MV-4-11 (cell line): ENCODE data around the gene FLNB.
"Not testable (repeated sequence)": the region's sequence is repeated elsewhere in the genome, so short reads cannot be mapped to it uniquely, and the experiment has no call there.

ENCODE experiments used
- DNase-seq: peaks from one replicate; lab custom pipeline; 2025; lab: John Stamatoyannopoulos, UW

The FLNB gene

GRCh38 chr3:58052373-58053273 is 44.4 kb downstream of the FLNB start:
- DNase-seq: peak; percentile 74

GRCh38 chr3:58054652-58055051 is 46.4 kb downstream of the FLNB start:
- no peak for DNase-seq

- peak; percentile 67 for DNase-seq
Measured at GRCh38 chr3:58055314-58055713, 47.1 kb downstream of the FLNB start.

- DNase-seq: not testable (repeated sequence)
Measured at GRCh38 chr3:58055891-58056290, 47.7 kb downstream of the FLNB start.

GRCh38 chr3:58058361-58059263 is 50.4 kb downstream of the FLNB start:
- DNase-seq: peak; percentile 38

DNA sequence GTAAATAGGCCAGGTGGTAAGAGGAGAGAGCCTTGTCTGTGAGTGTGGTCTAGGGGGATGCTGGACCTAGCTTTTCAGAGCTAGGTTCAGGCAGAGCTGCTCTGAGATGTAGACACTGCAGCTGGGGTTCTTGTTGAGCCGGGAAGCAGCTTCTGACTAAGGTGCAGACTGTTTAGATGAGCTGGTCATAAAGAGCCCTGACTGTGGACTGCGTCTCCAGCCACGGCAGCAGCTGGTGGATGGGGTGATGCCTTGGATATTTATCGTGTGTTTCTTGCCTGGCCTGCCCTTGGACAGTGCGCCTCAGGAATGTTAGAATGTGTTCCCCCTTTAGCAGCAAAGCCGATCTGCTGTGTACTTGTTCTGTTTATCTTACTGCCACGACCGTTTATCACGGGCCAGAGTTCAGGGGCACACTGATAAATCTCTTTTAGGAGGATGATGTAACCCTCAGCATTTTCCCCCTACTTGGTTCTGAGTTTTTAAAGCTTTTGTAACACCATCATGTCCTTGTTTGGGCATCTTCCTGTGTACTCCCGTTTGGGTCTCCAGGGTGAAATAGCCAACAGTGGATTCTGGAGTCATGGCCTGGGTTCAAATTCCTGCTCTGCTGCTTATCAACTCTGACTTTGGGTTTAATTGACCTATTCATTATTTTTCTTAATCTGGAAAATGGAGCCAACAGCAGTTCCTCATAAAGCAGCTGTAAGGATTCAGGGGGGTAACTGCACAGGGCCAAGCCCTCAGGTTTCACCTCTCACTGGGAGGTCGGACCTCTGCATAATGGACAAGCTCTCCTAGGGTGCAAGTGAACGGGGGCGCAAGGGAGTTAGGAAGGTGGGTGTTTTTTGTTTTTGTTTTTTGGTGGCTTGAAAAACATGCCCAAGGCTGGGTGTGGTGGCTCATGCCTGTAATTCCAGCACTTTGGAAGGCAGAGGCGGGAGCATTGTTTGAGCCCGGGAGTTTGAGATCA is 51.4 kb downstream of the FLNB start:
- peak; percentile 11 for DNase-seq

DNA sequence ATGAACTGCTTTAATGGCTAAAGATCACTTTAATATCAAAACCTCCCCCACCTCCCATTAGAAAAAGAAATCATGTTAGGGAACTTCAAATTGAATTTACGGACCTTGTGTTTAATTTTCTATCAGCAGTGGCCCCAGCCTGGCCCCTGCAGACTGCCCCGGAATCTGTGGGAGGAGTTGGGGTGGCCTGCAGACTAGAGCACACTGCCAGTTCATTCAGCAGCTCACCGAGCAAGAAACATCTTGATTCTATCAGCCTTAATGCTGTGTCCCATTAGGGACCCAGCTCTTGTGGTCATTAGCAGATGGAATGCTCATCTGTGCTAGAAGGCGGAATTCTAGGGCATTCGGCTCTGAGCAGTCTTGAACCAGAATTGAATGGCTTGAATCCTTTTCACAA is 54.2 kb downstream of the FLNB start:
- no peak for DNase-seq

GRCh38 chr3:58063022-58063815 is 55.0 kb downstream of the FLNB start:
- peak; percentile 80 for DNase-seq

- no peak for DNase-seq
Measured at GRCh38 chr3:58064923-58065638, 56.9 kb downstream of the FLNB start.

DNA sequence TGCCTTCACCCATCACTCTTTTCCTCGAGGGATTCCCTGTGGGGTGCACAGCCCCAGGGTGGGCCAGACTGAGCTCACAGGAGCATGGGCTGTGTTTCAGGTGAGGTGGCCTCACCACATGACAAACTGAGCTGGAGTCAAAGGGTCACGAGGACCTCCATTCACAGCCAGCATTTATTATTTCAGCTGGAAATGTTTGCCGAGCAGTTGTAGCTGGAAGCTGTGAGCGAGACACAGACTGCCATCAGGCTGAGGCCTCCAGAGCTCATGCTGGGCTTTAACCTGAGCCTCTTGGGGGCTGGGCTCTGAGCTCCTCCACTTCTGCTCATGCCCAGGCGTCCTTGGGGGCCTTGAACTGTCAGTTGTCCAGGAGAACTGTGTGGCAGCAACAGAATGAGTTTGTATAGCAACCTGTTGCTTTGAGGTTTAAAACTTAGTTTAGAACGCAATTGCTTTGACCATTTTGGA is 57.5 kb downstream of the FLNB start:
- DNase-seq: no peak

- DNase-seq: no peak
Measured at GRCh38 chr3:58066842-58067241, 58.6 kb downstream of the FLNB start.

- no peak for DNase-seq
Measured at GRCh38 chr3:58068122-58068809, 60.0 kb downstream of the FLNB start.

DNA sequence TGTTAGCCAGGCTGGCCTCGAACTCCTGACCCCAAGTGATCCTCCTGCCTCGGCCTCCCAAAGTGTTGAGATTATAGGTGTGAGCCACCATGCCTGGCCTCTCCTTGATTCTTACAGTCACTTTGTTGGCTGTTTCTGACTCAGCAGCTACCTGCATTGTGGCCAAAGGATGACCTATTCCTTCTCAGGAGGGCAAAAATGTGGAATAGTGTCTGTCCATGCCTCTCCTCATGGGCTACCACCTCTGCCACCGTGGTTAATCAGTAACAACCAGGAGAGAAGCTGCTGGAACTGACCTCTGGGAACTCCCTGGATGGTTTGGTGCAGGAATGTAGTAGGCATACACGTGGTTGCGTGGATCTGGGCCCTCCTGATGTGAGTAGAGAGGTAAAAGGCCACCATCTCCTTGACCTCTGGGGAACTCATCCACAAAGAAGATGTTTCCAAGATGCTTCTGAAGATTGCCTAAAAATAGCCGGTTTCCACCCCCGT is 63.3 kb downstream of the FLNB start:
- no peak for DNase-seq

GRCh38 chr3:58072052-58072762 is 64.0 kb downstream of the FLNB start:
- no peak for DNase-seq

DNA sequence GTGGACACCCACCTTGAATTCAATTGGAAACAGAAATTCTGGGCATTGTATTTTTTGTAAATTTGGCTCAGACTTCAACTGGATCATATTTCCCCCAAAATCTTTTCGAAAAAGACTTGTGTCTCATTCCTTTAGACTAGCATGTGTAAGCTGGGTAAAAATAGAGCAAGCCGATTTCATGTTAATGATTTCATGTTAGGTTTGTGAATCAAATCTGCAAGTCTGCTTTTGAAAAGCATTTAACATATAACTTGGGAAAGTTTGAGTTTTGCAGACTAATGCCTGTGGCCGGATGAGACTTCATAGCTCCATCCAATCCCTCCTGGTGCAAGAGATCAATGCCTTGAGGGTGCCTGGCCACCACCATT is 64.5 kb downstream of the FLNB start:
- DNase-seq: no peak

DNA sequence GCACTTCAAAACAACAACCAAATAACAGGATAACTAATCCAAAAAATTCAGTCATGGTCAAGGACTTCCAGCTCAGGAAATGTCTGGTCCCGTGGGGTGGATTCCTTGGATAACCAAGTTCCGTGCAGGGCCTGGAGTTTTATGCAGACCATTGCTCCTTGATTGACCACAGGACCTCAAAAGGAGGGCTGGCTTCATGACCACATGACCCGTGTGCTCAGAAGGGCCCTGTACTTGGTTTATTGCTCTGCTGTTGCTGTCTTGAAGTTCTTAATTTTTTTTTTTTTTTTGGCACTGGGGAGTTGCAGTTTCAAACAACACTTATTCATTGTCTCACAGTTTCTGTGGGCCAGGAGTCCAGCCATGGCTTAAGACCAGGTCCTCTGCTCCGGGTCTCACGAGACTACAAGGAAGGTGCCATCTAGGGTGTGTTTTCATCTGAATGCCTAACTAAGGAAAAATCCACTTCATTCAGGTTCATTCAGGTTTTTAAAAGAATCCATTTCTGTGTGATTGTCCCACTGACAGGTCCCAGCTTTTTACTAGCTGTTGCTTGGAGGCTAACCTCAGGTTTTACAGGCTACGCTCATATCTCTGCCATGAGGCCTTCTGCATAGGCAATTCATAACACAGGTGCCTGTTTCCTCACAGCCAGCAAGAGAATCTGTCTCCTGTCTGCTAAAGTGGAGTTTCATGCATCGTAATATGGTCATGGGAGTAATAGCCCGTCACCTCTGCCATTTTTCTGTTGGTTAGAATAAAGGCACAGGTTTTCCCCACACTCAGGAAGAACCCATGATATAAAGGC is 65.3 kb downstream of the FLNB start:
- peak; percentile 31 for DNase-seq

- peak; percentile 92 for DNase-seq
Measured at GRCh38 chr3:58074116-58074715, 66.0 kb downstream of the FLNB start.
